ENCODE results near the gene R3HDM4. TPM values are rescaled to one million over a fixed set of nuclear protein-coding genes. Genes with fewer than 3 reads are reported as not detected.

The R3HDM4 gene
- polyA plus RNA-seq, 5 donors, result 27.5 to 61.8 (median 37.1) TPM

Other genes starting within 250 kb of the R3HDM4 start
- gene FSTL3, start 236.8 kb downstream of the R3HDM4 start, polyA plus RNA-seq (ENCODE audit: insufficient read depth in 1 of 5, insufficient read length in 5 of 5, low replicate concordance in 1 of 5), result 10 to 100 TPM in 3 of 5 donors, 1 to 10 TPM in 2; 7.0 to 17.2 (median 12.9) TPM
- gene PRSS57, start 217.8 kb downstream of the R3HDM4 start, polyA plus RNA-seq (ENCODE audit: insufficient read depth in 1 of 5, insufficient read length in 5 of 5, low replicate concordance in 1 of 5), result under 1 TPM in 4 of 5 donors, not detected in 1; 0.14 to 0.64 (median 0.39) TPM
- 10 to 100 TPM; 32.5 to 62.8 (median 43.2) TPM for gene PALM, start 204.3 kb downstream of the R3HDM4 start, polyA plus RNA-seq (ENCODE audit: insufficient read depth in 1 of 5, insufficient read length in 5 of 5, low replicate concordance in 1 of 5)
- 10 to 100 TPM in 2 of 5 donors, 1 to 10 TPM in 3; 5.7 to 17.2 (median 9.4) TPM for gene MISP, start 162.1 kb downstream of the R3HDM4 start, polyA plus RNA-seq (ENCODE audit: insufficient read depth in 1 of 5, insufficient read length in 5 of 5, low replicate concordance in 1 of 5)
- 100 to 1,000 TPM; 294 to 375 (median 310) TPM for gene PTBP1, start 115.8 kb downstream of the R3HDM4 start, polyA plus RNA-seq (ENCODE audit: insufficient read depth in 1 of 5, insufficient read length in 5 of 5, low replicate concordance in 1 of 5)
- gene PLPPR3, start 91.3 kb downstream of the R3HDM4 start, polyA plus RNA-seq (ENCODE audit: insufficient read depth in 1 of 5, insufficient read length in 5 of 5, low replicate concordance in 1 of 5), result 10 to 100 TPM in 1 of 5 donors, 1 to 10 TPM in 4; 3.0 to 13.7 (median 7.1) TPM
- 1 to 10 TPM; 1.4 to 4.4 (median 1.9) TPM for gene AZU1, start 85.4 kb downstream of the R3HDM4 start, polyA plus RNA-seq (ENCODE audit: insufficient read depth in 1 of 5, insufficient read length in 5 of 5, low replicate concordance in 1 of 5)
- 1 to 10 TPM; 1.4 to 3.4 (median 2.2) TPM for gene PRTN3, start 72.2 kb downstream of the R3HDM4 start, polyA plus RNA-seq (ENCODE audit: insufficient read depth in 1 of 5, insufficient read length in 5 of 5, low replicate concordance in 1 of 5)
- gene ELANE, start 60.9 kb downstream of the R3HDM4 start, polyA plus RNA-seq (ENCODE audit: insufficient read depth in 1 of 5, insufficient read length in 5 of 5, low replicate concordance in 1 of 5), result 1 to 10 TPM in 2 of 5 donors, under 1 TPM in 3; 0.20 to 1.7 (median 0.75) TPM
- 10 to 100 TPM in 1 of 5 donors, 1 to 10 TPM in 4; 4.7 to 31.4 (median 6.3) TPM for gene CFD, start 53.6 kb downstream of the R3HDM4 start, polyA plus RNA-seq (ENCODE audit: insufficient read depth in 1 of 5, insufficient read length in 5 of 5, low replicate concordance in 1 of 5)
- gene MED16, start 20.0 kb downstream of the R3HDM4 start, polyA plus RNA-seq (ENCODE audit: insufficient read depth in 1 of 5, insufficient read length in 5 of 5, low replicate concordance in 1 of 5), result 10 to 100 TPM; 36.7 to 76.2 (median 51.0) TPM
- not detected for gene RNU6-9, start 19.7 kb downstream of the R3HDM4 start, polyA plus RNA-seq (ENCODE audit: insufficient read depth in 1 of 5, insufficient read length in 5 of 5, low replicate concordance in 1 of 5)
- under 1 TPM in 1 of 5 donors, not detected in 4; 0.15 TPM for gene KISS1R, start 4.1 kb upstream of the R3HDM4 start, polyA plus RNA-seq (ENCODE audit: insufficient read depth in 1 of 5, insufficient read length in 5 of 5, low replicate concordance in 1 of 5)
- gene ARID3A, start 12.8 kb upstream of the R3HDM4 start, polyA plus RNA-seq (ENCODE audit: insufficient read depth in 1 of 5, insufficient read length in 5 of 5, low replicate concordance in 1 of 5), result 10 to 100 TPM; 17.0 to 28.0 (median 20.3) TPM
- 10 to 100 TPM; 22.3 to 47.6 (median 30.8) TPM for gene WDR18, start 71.1 kb upstream of the R3HDM4 start, polyA plus RNA-seq (ENCODE audit: insufficient read depth in 1 of 5, insufficient read length in 5 of 5, low replicate concordance in 1 of 5)
- 1 to 10 TPM in 2 of 5 donors, under 1 TPM in 3; 0.31 to 1.6 (median 0.69) TPM for gene GRIN3B, start 87.2 kb upstream of the R3HDM4 start, polyA plus RNA-seq (ENCODE audit: insufficient read depth in 1 of 5, insufficient read length in 5 of 5, low replicate concordance in 1 of 5)
- 100 to 1,000 TPM in 2 of 5 donors, 10 to 100 TPM in 3; 70.9 to 132 (median 98.4) TPM for gene TMEM259, start 107.9 kb upstream of the R3HDM4 start, polyA plus RNA-seq (ENCODE audit: insufficient read depth in 1 of 5, insufficient read length in 5 of 5, low replicate concordance in 1 of 5)
- gene RNU6-2, start 108.3 kb upstream of the R3HDM4 start, polyA plus RNA-seq (ENCODE audit: insufficient read depth in 1 of 5, insufficient read length in 5 of 5, low replicate concordance in 1 of 5), result not detected
- gene CNN2, start 113.4 kb upstream of the R3HDM4 start, polyA plus RNA-seq (ENCODE audit: insufficient read depth in 1 of 5, insufficient read length in 5 of 5, low replicate concordance in 1 of 5), result 100 to 1,000 TPM; 128 to 196 (median 157) TPM
- gene ABCA7, start 126.9 kb upstream of the R3HDM4 start, polyA plus RNA-seq (ENCODE audit: insufficient read depth in 1 of 5, insufficient read length in 5 of 5, low replicate concordance in 1 of 5), result 1 to 10 TPM; 2.8 to 6.1 (median 4.7) TPM
- gene ARHGAP45, start 153.9 kb upstream of the R3HDM4 start, polyA plus RNA-seq (ENCODE audit: insufficient read depth in 1 of 5, insufficient read length in 5 of 5, low replicate concordance in 1 of 5), result 10 to 100 TPM in 3 of 5 donors, 1 to 10 TPM in 2; 7.8 to 15.8 (median 10.2) TPM
- gene POLR2E, start 182.2 kb upstream of the R3HDM4 start, polyA plus RNA-seq (ENCODE audit: insufficient read depth in 1 of 5, insufficient read length in 5 of 5, low replicate concordance in 1 of 5), result 100 to 1,000 TPM; 107 to 191 (median 115) TPM
- 100 to 1,000 TPM; 141 to 288 (median 176) TPM for gene GPX4, start 190.8 kb upstream of the R3HDM4 start, polyA plus RNA-seq (ENCODE audit: insufficient read depth in 1 of 5, insufficient read length in 5 of 5, low replicate concordance in 1 of 5)

Data from right lung (tissue), 5 donors.